Naive thymus-derived CD4-positive, alpha-beta T cell (primary cell): ENCODE measurements around the gene RAPH1. TPM values are rescaled to one million over a fixed set of nuclear protein-coding genes. Genes with fewer than 3 reads are reported as not detected.
A peak's percentile ranks its signal among the peaks of the same experiment; 100 is the strongest.
"Not testable (repeated sequence)": the region's sequence is repeated elsewhere in the genome, so short reads cannot be mapped to it uniquely, and the experiment has no call there.

Experiments used
- ATAC-seq: fragments of 150-1000 bp; cut with Tn5 transposase; 2 replicates; pipeline ENCODE4 v1.10.0; 2021; ENCODE audit warnings: mild to moderate bottlenecking, moderate library complexity
- CTCF ChIA-PET: fragments of 350-600 bp; sonication (Branson Sonifier 250); formaldehyde crosslinking; loops from one replicate; lab custom pipeline; 2021; ENCODE audit warnings: antibody characterized with exemption; lab: Charles Lee
- POLR2A ChIA-PET: fragments of 350-600 bp; sonication (Branson Sonifier 250); formaldehyde crosslinking; loops from one replicate; lab custom pipeline; 2021; ENCODE audit warnings: antibody characterized with exemption, inconsistent platforms; lab: Charles Lee
- DNase-seq, 9 donors: peaks; one replicate each; pipeline versions ENCODE4 v3.0.0 to v3.0.0-alpha.2; 2020 to 2022; ENCODE audit warnings: mixed read lengths in 1 of 9
- H3K27ac ChIP-seq: one replicate; pipeline ENCODE4 v1.7.0; 2013; ENCODE audit warnings: mild to moderate bottlenecking, low read depth, low read length, moderate library complexity
- H3K27me3 ChIP-seq, 2 donors: one replicate each; pipeline ENCODE4 v1.7.0; 2013; ENCODE audit warnings: low read length in 2 of 2, mild to moderate bottlenecking in 2 of 2, moderate library complexity in 2 of 2; ENCODE audit not compliant: control insufficient read depth in 2 of 2, insufficient read depth in 2 of 2
- H3K36me3 ChIP-seq, 3 experiments: 1 replicate in 2 of 3; 2 replicates in 1 of 3; pipeline ENCODE4 v1.7.0; 2013; ENCODE audit warnings: low read length in 3 of 3, mild to moderate bottlenecking in 3 of 3, moderate library complexity in 1 of 3; ENCODE audit not compliant: insufficient read depth in 3 of 3, control insufficient read depth in 2 of 3
- H3K4me1 ChIP-seq, 2 donors: one replicate each; pipeline ENCODE4 v1.7.0; 2013; ENCODE audit warnings: low read length in 2 of 2, mild to moderate bottlenecking in 2 of 2, moderate library complexity in 1 of 2; ENCODE audit not compliant: control insufficient read depth in 2 of 2, insufficient read depth in 2 of 2
- H3K4me3 ChIP-seq: 2 replicates; pipeline ENCODE4 v1.7.0; 2013; ENCODE audit warnings: mild to moderate bottlenecking, low read length
- H3K9me3 ChIP-seq, 3 experiments: 1 replicate in 2 of 3; 2 replicates in 1 of 3; pipeline ENCODE4 v1.7.0; 2013; ENCODE audit warnings: low read length in 3 of 3; ENCODE audit not compliant: control insufficient read depth in 2 of 3
- H3K27ac Mint-ChIP-seq, 9 donors: one replicate each; pipeline ENCODE4 v1.8.0; 2020 to 2022; ENCODE audit warnings: mixed read lengths in 9 of 9, mild to moderate bottlenecking in 8 of 9, moderate library complexity in 5 of 9, inconsistent platforms in 2 of 9
- H3K27me3 Mint-ChIP-seq, 5 donors: one replicate each; pipeline ENCODE4 v1.8.0; 2021 to 2022; ENCODE audit warnings: mixed read lengths in 5 of 5, mild to moderate bottlenecking in 1 of 5
- H3K36me3 Mint-ChIP-seq, 5 donors: one replicate each; pipeline ENCODE4 v1.8.0; 2020 to 2022; ENCODE audit warnings: mixed read lengths in 5 of 5, mild to moderate bottlenecking in 3 of 5, inconsistent platforms in 1 of 5
- H3K4me1 Mint-ChIP-seq, 7 donors: one replicate each; pipeline ENCODE4 v1.8.0; 2020 to 2022; ENCODE audit warnings: mixed read lengths in 7 of 7, mild to moderate bottlenecking in 3 of 7, inconsistent platforms in 1 of 7
- H3K4me3 Mint-ChIP-seq, 10 donors: one replicate each; pipeline ENCODE4 v1.8.0; 2020 to 2022; ENCODE audit warnings: mild to moderate bottlenecking in 10 of 10, mixed read lengths in 10 of 10, moderate library complexity in 6 of 10, inconsistent platforms in 2 of 10
- H3K9me3 Mint-ChIP-seq, 11 donors: one replicate each; pipeline ENCODE4 v1.8.0; 2020 to 2022; ENCODE audit warnings: mixed read lengths in 11 of 11, mild to moderate bottlenecking in 4 of 11, inconsistent platforms in 1 of 11, moderate library complexity in 1 of 11
- intact Hi-C, 2 donors: fragments of 100-400 bp; cut with micrococcal nuclease; formaldehyde crosslinking; loops; one replicate each; pipeline ENCODE4 v1.15.1; 2023
- polyA plus RNA-seq, 2 donors: library from polyadenylated mRNA; unstranded; fragments of 300-500 nt; fragmentation: Illumina TruSeq; gene quantifications; one replicate each; pipeline ENCODE4 v1.2.3, GENCODE V29; 2021
- total RNA-seq, 6 experiments: library from RNA in 5 of 6; stranded (reverse) in 5 of 6; gene quantifications; 1 replicate in 5 of 6; 2 replicates in 1 of 6; pipeline ENCODE4 v1.2.3 and lab custom pipeline; 2021 to 2026

Gene RAPH1
- total and polyA plus RNA-seq, 7 experiments from 2014 or later = 0.57 to 5.5 (median 2.9) TPM

DNA sequence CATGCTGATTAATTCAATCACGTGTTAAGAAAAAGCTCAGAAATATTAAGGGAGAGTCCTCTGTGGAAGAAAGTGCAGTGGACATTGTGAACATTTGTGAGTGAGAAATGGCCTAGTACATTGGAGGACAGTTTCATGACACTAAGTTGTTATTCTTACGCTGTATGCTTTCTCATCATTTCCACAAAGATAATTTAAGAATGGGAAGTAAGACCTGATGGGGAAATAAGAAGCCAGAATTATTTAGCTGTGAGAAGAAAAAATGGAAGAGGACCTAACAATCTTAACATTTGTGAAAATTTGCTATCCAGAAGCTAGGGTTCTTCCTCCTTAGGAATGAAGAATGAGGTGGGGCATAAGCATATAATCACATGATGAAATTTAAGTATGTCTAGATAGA, 15.2 kb upstream of the RAPH1 start:
- intact Hi-C loops = no loop called here
- Mint-ChIP-seq H3K27ac (no peak overlapping the region), H3K36me3 (peaks cover 0 to 4% (median 0%) of the 10 kb centered on the region in 5 donors), H3K9me3 (no peaks in the 10 kb centered on the region), H3K4me3 (no peak overlapping the region), H3K4me1 (peaks cover 3 to 18% (median 12%) of the 10 kb centered on the region in 7 donors), H3K27me3 (peaks cover 0 to 13% (median 0%) of the 10 kb centered on the region in 5 donors)
- Histone ChIP-seq H3K9me3 (no peaks in the 10 kb centered on the region), H3K36me3 (no peaks in the 10 kb centered on the region), H3K4me3 (no peak overlapping the region), H3K4me1 (no peaks in the 10 kb centered on the region), H3K27ac (no peak overlapping the region), H3K27me3 (no peaks in the 10 kb centered on the region)
- CTCF ChIA-PET = no interaction called here
- POLR2A ChIA-PET = no interaction called here
- ATAC-seq (no peak), DNase-seq (no peak)

DNA sequence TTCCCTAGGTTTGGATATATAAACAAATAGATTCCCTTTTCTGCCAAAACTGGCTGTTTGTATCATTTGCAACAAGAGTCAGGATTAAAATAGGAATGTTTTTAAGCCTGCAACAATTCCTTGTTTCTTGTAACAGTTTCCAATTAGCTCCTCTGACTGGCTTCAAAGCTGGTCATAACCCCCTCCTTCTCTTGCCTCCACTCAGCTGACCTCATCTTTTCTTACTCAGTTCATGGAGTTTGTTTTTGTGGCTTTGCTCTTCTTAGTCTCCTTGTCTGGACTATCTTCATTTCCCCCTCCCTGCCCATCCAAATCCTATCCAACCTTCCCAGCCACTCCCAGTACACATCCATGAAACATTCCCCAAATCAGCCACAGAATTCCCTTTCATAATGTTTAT, 14.3 kb upstream of the RAPH1 start:
- Histone ChIP-seq H3K4me3 (no peak overlapping the region), H3K36me3 (no peaks in the 10 kb centered on the region), H3K27me3 (no peaks in the 10 kb centered on the region), H3K27ac (no peak overlapping the region), H3K4me1 (no peaks in the 10 kb centered on the region), H3K9me3 (no peaks in the 10 kb centered on the region)
- Mint-ChIP-seq H3K4me1 (peaks cover 4 to 16% (median 12%) of the 10 kb centered on the region in 7 donors), H3K27ac (peak overlapping the region in 1 of 9 donors; percentile 12), H3K27me3 (peaks cover 0 to 19% (median 0%) of the 10 kb centered on the region in 5 donors), H3K36me3 (peaks cover 0 to 1% (median 0%) of the 10 kb centered on the region in 5 donors), H3K9me3 (no peaks in the 10 kb centered on the region), H3K4me3 (no peak overlapping the region)
- ATAC-seq = no peak
- POLR2A ChIA-PET = interaction anchor here (0.7 kb wide), 1 partner anchor 8 kb away, joined by 3 read pairs; no protein-coding TSS in a partner anchor
- intact Hi-C loops = no loop called here
- no peak for DNase-seq
- CTCF ChIA-PET = no interaction called here

DNA sequence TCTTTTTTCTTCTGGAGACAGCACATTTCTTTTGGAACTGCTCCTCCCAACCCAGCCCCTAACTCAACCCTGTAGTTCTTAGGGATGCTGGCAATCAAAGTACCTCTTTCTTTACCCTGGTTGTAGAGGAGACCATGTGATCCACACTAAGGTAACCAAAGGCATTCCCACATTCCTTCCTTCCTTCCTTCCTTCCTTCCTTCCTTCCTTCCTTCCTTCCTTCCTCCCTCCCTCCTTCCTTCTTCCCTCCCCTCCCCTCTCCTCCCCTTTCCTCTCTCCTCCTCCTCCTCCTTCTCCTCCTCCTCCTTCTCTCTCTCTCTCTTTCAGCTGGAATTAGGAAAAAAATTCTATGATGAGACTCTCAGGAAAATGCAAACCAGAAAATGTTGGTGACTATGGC, 13.8 kb upstream of the RAPH1 start:
- ChIA-PET CTCF (no interaction called here), POLR2A (interaction anchor here (0.7 kb wide), 1 partner anchor 8 kb away, joined by 3 read pairs; no protein-coding TSS in a partner anchor)
- H3K9me3 Mint-ChIP-seq = no peaks in the 10 kb centered on the region
- DNase-seq (no peak), ATAC-seq (no peak)
- intact Hi-C loops = no loop called here
- H3K27me3 ChIP-seq = no peaks in the 10 kb centered on the region
- H3K27me3 Mint-ChIP-seq = peaks cover 0 to 23% (median 0%) of the 10 kb centered on the region in 5 donors
- H3K27ac Mint-ChIP-seq = no peak overlapping the region
- no peaks in the 10 kb centered on the region for H3K9me3 ChIP-seq
- no peaks in the 10 kb centered on the region for H3K36me3 ChIP-seq
- H3K4me3 ChIP-seq = no peak overlapping the region
- H3K4me1 ChIP-seq = no peaks in the 10 kb centered on the region
- peaks cover 4 to 15% (median 12%) of the 10 kb centered on the region in 7 donors for H3K4me1 Mint-ChIP-seq
- no peak overlapping the region for H3K27ac ChIP-seq
- H3K4me3 Mint-ChIP-seq = no peak overlapping the region
- no peaks in the 10 kb centered on the region for H3K36me3 Mint-ChIP-seq

GRCh38 chr2:203547356-203547755, 12.3 kb upstream of the RAPH1 start:
- Mint-ChIP-seq H3K4me1 (peaks cover 4 to 15% (median 12%) of the 10 kb centered on the region in 7 donors), H3K36me3 (no peaks in the 10 kb centered on the region), H3K4me3 (no peak overlapping the region), H3K27ac (peak overlapping the region in 2 of 9 donors; percentile 18 to 70), H3K27me3 (peaks cover 0 to 22% (median 0%) of the 10 kb centered on the region in 5 donors), H3K9me3 (no peaks in the 10 kb centered on the region)
- H3K36me3 ChIP-seq = no peaks in the 10 kb centered on the region
- no peak overlapping the region for H3K4me3 ChIP-seq
- H3K9me3 ChIP-seq = no peaks in the 10 kb centered on the region
- ChIA-PET CTCF (interaction anchor here (0.6 kb wide), 2 partner anchors 72 to 197 kb away, joined by 3 to 5 read pairs; no protein-coding TSS in a partner anchor), POLR2A (interaction anchor here (0.7 kb wide), 1 partner anchor 14 kb away, joined by 3 read pairs; no protein-coding TSS in a partner anchor)
- no peak overlapping the region for H3K27ac ChIP-seq
- no peaks in the 10 kb centered on the region for H3K4me1 ChIP-seq
- DNase-seq (no peak), ATAC-seq (no peak)
- intact Hi-C loops = no loop called here
- no peaks in the 10 kb centered on the region for H3K27me3 ChIP-seq

DNA sequence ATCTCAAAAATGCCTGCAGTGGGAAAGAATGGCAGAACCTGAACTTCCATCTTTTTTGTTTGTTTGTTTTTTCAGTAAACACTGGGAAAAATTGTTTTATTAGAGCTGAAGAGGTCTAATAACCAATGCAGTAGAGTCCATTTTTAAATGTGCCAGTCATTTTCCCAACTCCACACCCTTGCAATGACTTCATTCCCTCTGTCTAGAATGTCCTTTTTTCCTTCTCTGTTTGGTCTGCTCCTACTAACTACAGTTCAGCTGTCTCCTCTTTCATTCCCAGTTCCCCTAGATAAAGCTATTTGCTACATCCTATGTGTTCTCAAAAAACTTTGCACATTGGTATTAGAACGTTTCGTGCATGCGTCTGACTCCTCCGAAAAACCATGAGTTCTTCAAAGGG, 9.3 kb upstream of the RAPH1 start:
- intact Hi-C loops = no loop called here
- H3K4me3 Mint-ChIP-seq = no peak overlapping the region
- Histone ChIP-seq H3K27me3 (no peaks in the 10 kb centered on the region), H3K36me3 (no peaks in the 10 kb centered on the region), H3K9me3 (no peaks in the 10 kb centered on the region), H3K27ac (no peak overlapping the region), H3K4me3 (no peak overlapping the region), H3K4me1 (no peaks in the 10 kb centered on the region)
- POLR2A ChIA-PET = no interaction called here
- H3K9me3 Mint-ChIP-seq = no peaks in the 10 kb centered on the region
- CTCF ChIA-PET = no interaction called here
- DNase-seq = no peak
- peaks cover 3 to 15% (median 11%) of the 10 kb centered on the region in 7 donors for H3K4me1 Mint-ChIP-seq
- H3K36me3 Mint-ChIP-seq = no peaks in the 10 kb centered on the region
- ATAC-seq = no peak
- peaks cover 0 to 30% (median 0%) of the 10 kb centered on the region in 5 donors for H3K27me3 Mint-ChIP-seq
- H3K27ac Mint-ChIP-seq = no peak overlapping the region

DNA sequence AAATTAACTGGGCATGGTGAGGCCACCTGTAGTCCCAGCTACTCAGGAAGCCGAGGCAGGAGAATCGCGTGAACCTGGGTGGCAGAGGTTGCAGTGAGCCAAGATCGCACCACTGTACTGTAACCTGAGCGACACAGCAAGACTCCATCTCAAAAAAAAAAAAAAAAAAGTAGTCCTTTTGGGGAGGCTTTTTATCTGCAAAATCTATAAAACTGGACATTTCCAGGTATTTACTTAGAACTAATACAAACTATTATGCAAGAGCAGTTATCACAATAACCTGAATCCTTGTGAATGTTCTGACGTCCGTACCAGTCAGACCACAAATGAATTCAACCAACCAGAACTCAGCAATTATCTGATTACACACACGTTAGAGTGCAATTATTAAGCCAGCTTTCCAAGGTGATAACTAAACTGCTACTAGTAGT, 8.8 kb upstream of the RAPH1 start:
- Histone ChIP-seq H3K9me3 (no peaks in the 10 kb centered on the region), H3K27me3 (no peaks in the 10 kb centered on the region), H3K4me1 (no peaks in the 10 kb centered on the region), H3K36me3 (no peaks in the 10 kb centered on the region), H3K27ac (no peak overlapping the region), H3K4me3 (no peak overlapping the region)
- H3K4me3 Mint-ChIP-seq = no peak overlapping the region
- ATAC-seq (no peak), DNase-seq (no peak)
- H3K27ac Mint-ChIP-seq = no peak overlapping the region
- H3K9me3 Mint-ChIP-seq = peaks cover 0 to 2% (median 0%) of the 10 kb centered on the region in 11 donors
- H3K27me3 Mint-ChIP-seq = peaks cover 0 to 30% (median 0%) of the 10 kb centered on the region in 5 donors
- intact Hi-C loops = no loop called here
- H3K36me3 Mint-ChIP-seq = no peaks in the 10 kb centered on the region
- CTCF ChIA-PET = no interaction called here
- POLR2A ChIA-PET = no interaction called here
- peaks cover 3 to 14% (median 9%) of the 10 kb centered on the region in 7 donors for H3K4me1 Mint-ChIP-seq

DNA sequence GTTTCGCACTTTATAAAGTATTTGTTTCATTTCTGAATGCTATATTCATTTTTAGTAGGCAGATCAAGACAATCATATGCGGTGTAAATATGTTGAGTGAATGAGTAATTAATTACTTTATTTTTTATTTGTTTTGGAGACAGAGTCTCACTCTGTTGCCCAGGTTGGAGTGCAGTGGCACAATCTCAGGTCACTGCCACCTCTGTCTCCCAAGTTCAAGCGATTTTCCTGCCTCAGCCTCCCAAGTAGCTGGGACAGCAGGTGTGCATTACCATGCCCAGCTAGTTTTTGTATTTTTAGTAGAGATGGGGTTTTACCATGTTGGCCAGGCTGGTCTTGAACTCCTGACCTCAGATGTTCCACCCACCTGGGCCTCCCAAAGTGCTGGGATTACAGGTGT, 5.5 kb upstream of the RAPH1 start:
- POLR2A ChIA-PET = interaction anchor here (0.6 kb wide), 2 partner anchors 9 to 94 kb away, joined by 3 to 5 read pairs; no protein-coding TSS in a partner anchor
- H3K9me3 Mint-ChIP-seq = peaks cover 0 to 18% (median 12%) of the 10 kb centered on the region in 11 donors

More for the DNA sequence above, 5.5 kb upstream of the RAPH1 start:
- Mint-ChIP-seq H3K4me1 (peaks cover 0 to 11% (median 9%) of the 10 kb centered on the region in 7 donors), H3K27me3 (peaks cover 0 to 57% (median 0%) of the 10 kb centered on the region in 5 donors), H3K36me3 (peaks cover 4 to 13% (median 5%) of the 10 kb centered on the region in 5 donors)
- H3K27ac Mint-ChIP-seq, intact Hi-C loops, H3K9me3 ChIP-seq, H3K4me3 Mint-ChIP-seq, H3K36me3 ChIP-seq, H3K4me3 ChIP-seq, H3K27ac ChIP-seq, H3K27me3 ChIP-seq, CTCF ChIA-PET, DNase-seq, ATAC-seq, H3K4me1 ChIP-seq: not testable (repeated sequence)
